DMS 273 treated with DMSO at 0.1 percent for 48 hours (cell line): ENCODE measurements around the gene PTPRG.

ENCODE experiments used
- DNase-seq: peaks from one replicate; lab custom pipeline; 2025; lab: John Stamatoyannopoulos, UW

PTPRG gene

GRCh38 chr3:61769266-61769990, 208.1 kb downstream of the PTPRG start:
- DNase-seq, result no peak

GRCh38 chr3:61771976-61772375, 210.6 kb downstream of the PTPRG start:
- DNase-seq, result no peak

- DNase-seq, result no peak
Measured at GRCh38 chr3:61772456-61772855, 211.1 kb downstream of the PTPRG start.

GRCh38 chr3:61774279-61774890, 213.0 kb downstream of the PTPRG start:
- DNase-seq, result no peak

- DNase-seq, result no peak
Measured at GRCh38 chr3:61776390-61776789, 215.0 kb downstream of the PTPRG start.

- no peak for DNase-seq
Measured at GRCh38 chr3:61777483-61777882, 216.1 kb downstream of the PTPRG start.

GRCh38 chr3:61778095-61778494, 216.7 kb downstream of the PTPRG start:
- DNase-seq, result no peak

- no peak for DNase-seq
Measured at GRCh38 chr3:61780016-61780415, 218.6 kb downstream of the PTPRG start.

- DNase-seq, result no peak
Measured at GRCh38 chr3:61780455-61781228, 219.3 kb downstream of the PTPRG start.

- DNase-seq, result no peak
Measured at GRCh38 chr3:61783993-61784718, 222.8 kb downstream of the PTPRG start.

- no peak for DNase-seq
Measured at GRCh38 chr3:61788623-61789507, 227.5 kb downstream of the PTPRG start.

- no peak for DNase-seq
Measured at GRCh38 chr3:61789861-61790260, 228.5 kb downstream of the PTPRG start.

- no peak for DNase-seq
Measured at GRCh38 chr3:61790411-61790810, 229.0 kb downstream of the PTPRG start.

- DNase-seq, result no peak
Measured at GRCh38 chr3:61793056-61793455, 231.7 kb downstream of the PTPRG start.

- DNase-seq, result no peak
Measured at GRCh38 chr3:61793521-61793920, 232.2 kb downstream of the PTPRG start.

- no peak for DNase-seq
Measured at GRCh38 chr3:61794341-61794740, 233.0 kb downstream of the PTPRG start.

- no peak for DNase-seq
Measured at GRCh38 chr3:61794961-61795360, 233.6 kb downstream of the PTPRG start.

GRCh38 chr3:61796088-61796680, 234.8 kb downstream of the PTPRG start:
- DNase-seq, result no peak

GRCh38 chr3:61796911-61797310, 235.5 kb downstream of the PTPRG start:
- DNase-seq, result no peak

GRCh38 chr3:61802772-61803171, 241.4 kb downstream of the PTPRG start:
- no peak for DNase-seq

GRCh38 chr3:61803983-61804382, 242.6 kb downstream of the PTPRG start:
- no peak for DNase-seq
